G401.6 (cell line): Measurements from ENCODE around the gene TMEM164.

Experiments used
- FAIRE-seq: peaks from 2 replicates; lab custom pipeline; 2012; peaks lifted over from hg19 to GRCh38; lab: Jason Lieb, UNC

TMEM164 gene

DNA sequence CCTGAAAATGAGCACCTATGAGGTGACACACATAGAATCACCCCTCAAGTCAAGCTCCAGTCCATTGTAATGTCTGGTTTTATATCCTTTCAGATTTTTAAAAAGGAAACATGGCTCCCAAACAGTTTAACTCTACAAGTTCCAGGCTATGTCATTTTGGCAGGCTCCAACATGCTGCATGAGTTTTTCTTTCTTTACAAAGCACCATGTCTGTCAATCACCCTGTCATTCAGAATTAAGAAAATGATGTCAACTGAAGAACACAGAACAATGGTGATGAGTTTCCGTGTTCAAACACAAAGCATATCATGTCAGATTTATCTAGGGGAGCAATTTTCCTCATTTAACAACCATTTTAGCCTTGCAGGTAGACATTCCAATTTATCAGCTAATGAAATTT is 208.4 kb downstream of the TMEM164 start:
- FAIRE-seq: no peak

DNA sequence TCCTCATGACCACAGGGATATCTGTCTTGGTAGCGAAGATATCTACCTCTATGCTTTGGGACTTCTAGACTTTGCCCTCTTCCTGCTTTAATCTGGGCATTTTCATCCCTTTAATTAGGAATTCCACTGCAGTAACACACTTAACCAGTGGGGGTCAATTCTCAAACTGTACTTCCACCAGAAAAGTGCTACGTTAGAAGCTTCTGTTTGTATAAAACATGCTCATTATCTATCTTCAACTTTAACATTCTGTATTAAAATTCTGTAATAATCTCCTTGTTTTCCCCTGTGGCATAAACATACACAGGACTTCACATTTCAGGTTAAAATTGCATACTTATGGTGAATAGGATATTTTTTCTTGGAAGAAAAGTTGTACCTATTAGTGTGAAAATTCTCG is 209.4 kb downstream of the TMEM164 start:
- FAIRE-seq: no peak

DNA sequence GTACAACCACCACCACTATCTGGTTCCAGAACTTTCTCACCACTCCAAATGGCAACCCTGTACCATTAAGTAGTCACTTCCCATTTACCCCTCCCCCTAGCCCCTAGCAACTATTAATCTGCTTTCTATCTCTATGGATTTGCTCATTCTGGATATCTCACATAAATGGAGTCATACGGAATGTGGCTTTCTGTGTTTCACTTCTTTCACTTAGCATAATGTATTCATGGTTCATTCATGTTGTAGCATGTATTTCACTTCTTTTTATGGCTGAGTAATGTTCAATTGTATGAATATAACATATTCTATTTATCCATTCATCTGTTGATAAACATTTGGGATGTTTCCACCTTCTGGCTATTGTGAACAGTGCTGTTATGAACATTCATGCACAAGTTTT is 210.3 kb downstream of the TMEM164 start:
- no peak for FAIRE-seq

DNA sequence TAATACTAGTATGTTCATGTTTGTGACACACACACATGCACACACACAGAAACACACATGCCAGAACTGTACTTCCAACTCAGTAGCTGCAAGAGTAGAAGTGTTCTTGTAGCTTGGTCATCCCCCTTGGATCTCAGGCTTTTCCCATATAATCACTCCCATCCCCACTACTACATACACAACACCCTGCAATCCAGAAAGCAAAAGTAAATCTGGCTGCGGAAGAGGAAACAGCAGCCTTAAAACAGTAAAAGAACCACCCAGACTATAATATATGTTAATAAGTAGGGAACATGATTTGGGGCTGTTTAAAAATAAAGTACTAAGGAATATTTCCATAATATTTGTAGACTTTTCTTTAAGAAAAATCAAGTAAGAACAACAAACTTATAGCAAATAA is 211.8 kb downstream of the TMEM164 start:
- no peak for FAIRE-seq

DNA sequence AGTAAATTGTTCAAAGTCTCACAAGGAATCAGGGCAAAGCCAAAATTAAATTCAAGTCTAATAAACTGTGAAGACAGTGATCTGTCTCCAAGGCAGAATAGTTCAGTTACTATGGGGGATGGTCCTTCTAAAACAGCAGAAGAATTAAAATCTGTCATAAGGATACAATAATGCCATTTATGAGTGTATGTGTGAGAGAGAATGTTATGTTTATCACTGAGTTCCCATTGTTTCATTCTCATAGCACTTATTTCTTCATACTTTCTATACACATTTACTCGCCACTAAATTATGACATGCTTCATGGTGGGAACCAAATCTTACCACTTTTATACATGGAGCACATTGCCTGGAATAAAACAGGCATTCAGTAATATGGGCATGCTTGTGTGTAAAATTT is 212.5 kb downstream of the TMEM164 start:
- FAIRE-seq: no peak

DNA sequence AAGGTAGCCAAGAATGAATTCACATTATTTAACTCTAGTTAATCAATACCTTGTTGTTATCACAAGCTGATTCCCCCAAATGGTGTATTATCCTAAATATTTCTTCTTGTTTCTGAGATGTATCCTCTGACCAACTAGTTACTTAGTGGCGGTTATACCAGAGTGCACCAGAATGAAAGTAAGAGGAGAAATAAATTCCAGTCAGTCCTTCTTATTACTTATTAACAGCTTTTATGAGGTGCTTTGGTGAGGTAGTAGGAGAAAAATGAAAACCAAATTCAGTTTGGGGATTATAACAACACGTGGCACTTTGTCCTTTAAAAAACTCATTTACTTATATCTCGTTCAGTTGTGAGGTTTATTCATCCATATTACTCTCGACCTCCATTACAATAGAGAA is 213.1 kb downstream of the TMEM164 start:
- FAIRE-seq: no peak

DNA sequence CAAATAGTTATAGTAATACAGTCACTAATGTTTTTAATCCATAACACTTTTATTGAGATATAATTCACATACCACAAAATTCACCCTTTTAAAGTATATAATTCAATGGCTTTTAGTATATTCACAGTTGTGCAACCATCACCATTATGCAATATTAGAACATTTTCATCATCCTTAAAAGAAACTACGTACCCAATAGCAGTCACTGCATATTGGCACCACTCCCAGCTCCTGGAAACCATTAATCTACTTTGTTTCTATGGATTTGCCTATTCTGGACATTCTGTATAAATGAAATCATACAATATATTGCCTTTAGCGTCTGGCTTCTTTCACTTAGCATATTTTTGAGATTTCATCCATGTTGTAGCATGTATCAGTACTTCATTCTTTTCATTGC is 215.7 kb downstream of the TMEM164 start:
- no peak for FAIRE-seq

DNA sequence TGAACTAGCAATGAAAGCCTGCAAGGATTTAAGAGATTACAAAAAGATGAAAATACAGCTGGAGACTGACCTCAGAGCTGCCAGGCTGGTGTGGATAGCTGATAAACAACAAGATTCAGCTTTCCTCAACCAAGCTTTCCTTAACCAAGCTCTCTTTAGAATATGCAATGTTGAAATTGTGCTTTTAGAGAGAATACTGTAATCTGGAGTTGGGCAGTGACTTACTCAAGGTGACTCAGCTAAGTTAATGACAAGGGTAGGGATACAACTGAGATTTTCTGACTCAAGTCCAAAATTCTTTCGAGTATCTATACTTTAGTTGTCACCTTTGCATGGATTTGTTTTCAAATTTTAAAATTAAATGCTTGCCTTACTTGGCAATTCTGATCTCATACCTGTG is 217.0 kb downstream of the TMEM164 start:
- FAIRE-seq: no peak

DNA sequence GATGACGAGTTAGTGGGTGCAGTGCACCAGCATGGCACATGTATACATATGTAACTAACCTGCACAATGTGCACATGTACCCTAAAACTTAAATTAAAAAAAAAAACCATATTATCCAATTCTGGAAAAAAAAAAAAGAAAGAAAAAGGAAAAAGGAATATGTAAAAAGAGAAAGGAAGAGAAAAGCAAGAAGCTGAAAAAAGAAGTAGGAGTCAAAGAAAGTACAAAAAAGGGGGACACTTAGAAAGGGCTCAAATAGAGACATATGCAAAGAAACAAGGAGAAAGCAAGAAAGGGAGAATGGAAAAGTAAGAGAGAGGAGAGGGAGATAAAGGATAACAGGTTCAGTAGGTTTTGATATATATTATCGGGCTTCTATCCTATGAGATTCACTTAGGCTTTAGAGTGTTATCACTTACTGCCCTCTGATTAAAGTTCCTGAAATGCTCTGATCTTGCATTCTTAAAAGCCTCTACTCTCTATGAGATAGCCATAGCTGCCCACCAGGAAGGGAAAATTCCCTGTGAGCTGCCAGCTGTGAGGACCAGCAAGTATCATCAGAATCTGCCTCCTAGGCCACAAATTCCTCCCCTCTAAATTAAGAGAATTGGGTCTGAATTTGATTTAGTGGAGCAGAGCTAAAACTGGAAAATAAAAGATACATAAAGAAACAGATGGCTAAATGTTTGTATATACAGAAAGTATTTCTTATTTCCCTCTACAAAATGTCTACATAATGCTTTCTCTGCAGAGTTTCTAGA is 219.8 kb downstream of the TMEM164 start:
- no peak for FAIRE-seq

DNA sequence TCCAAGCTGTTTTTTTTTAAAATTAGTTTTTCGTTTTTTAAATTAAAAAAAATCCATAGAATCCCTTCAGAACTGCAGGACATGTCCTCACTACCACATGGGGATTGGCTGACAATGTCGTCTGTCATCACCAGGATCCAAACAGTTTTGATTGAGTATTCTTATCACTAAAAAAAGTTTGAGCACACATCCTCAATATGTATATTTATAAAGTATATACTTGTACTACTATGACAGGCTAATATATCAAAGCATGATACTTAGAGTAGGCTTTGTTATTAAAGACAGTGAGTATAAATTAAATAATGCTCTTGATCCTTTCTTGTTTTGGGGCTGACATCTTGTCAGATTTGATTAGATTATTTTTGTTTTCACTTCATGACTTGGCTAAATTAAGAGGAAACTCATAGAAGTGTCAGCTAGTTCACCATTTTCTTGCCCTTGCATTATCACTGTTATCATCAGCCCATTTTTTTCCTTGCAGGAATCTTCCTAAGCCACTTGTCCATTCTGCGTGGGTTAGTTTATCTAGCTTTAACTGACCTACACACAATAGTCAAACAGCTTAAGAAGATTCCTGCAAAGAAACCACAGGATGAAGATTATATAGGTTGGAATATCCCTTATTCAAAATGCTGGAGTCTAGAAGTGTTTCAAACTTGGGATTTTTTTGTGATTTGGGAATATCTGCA is 222.2 kb downstream of the TMEM164 start:
- FAIRE-seq: no peak

DNA sequence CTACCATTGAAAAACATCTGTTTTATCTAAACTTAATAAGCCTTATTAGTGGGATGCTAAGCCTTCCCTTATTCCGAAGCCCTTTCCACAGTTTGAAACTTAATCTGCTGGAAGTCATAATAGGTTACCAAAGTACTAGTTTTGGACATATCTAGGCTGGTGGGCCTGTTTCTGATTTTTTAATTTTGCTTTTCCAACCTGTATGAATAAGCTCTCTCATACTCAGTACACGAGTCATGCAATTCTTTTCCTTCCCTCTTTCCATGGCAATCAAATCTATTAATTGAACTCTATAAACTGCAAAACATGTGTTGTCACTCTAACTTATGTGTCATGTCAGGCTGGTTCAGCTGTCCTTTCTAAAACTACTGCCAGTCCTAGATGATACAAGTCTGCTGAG is 224.0 kb downstream of the TMEM164 start:
- no peak for FAIRE-seq
